ENCODE measurements around the gene STXBP2.
A peak's percentile ranks its signal among the peaks of the same experiment; 100 is the strongest.

STXBP2 gene

DNA sequence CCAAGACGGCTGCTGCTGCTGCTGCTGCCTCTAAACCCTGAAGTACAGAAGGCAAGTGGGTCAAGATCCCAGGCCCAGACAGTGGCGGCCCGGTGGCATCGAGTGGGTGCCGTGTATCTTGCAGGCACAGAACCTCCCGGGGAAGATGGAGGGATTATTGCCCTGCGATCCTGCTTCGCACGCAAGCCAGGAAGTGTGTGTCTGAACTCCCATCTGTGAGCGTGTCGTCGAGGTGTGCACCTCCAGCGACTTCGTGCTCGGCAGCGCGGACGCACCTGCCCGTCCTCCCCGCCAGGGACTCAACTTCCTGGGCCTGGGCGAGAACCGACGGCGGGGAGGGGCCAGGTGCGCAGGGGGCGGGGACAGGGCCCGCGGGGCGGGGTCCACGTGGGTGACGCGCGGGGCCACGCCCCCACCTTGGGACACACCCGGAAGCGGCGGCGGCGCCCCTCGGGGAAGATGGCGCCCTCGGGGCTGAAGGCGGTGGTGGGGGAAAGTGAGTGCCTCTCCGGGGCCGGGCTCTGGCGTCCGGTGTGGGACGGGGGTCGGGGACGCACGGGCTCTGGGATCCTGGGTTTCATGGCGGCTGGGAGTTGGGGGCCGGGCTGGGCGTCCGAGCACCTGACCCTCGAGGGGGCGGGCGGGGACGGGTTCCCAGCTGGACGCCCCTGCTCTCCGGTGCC, at the start of gene STXBP2:
TSS of gene STXBP2 (plus strand) at position 420 of the 683 bp plus-strand sequence. CDS start at position 460, 40 bp downstream.
- peak within 1 kb of the TSS; percentile 32 for H3K27ac ChIP-seq (ENCODE audit: low read length)
- peak within 1 kb of the TSS; percentile 87 for H2AFZ ChIP-seq (ENCODE audit: low read depth, low read length)
- H3K9ac ChIP-seq (ENCODE audit: low read length) = peak within 1 kb of the TSS; percentile 87
- peaks cover 13% of the 10 kb centered on the region for H3K4me1 ChIP-seq (ENCODE audit: low read length)
- H3K36me3 ChIP-seq (replicated peaks; ENCODE audit: low read depth, low read length) = peaks cover 19% of the 10 kb centered on the region
- peak within 1 kb of the TSS; percentile 92 for H3K4me2 ChIP-seq (ENCODE audit: low read length)
- H3K4me3 ChIP-seq (ENCODE audit: low read length) = peak within 1 kb of the TSS; percentile 92
- no peak for TF ChIP-seq CTCF (IDR thresholded peaks at IDR 0.05; ENCODE audit: low read depth, low read length)
- TF ChIP-seq EZH2phosphoT487 (IDR thresholded peaks at IDR 0.05; ENCODE audit: low read depth) = no peak
- H3K27me3 ChIP-seq (ENCODE audit: low read depth, low read length) = no peaks in the 10 kb centered on the region
- no peaks in the 10 kb centered on the region for H3K9me3 ChIP-seq (ENCODE audit: insufficient read depth, low read length)
- H4K20me1 ChIP-seq (ENCODE audit: insufficient read depth, low read length) = peaks cover 7% of the 10 kb centered on the region; the same call in 1 of the 2 replicates
- peaks cover 38% of the 10 kb centered on the region for H3K79me2 ChIP-seq (ENCODE audit: low read length)

DNA sequence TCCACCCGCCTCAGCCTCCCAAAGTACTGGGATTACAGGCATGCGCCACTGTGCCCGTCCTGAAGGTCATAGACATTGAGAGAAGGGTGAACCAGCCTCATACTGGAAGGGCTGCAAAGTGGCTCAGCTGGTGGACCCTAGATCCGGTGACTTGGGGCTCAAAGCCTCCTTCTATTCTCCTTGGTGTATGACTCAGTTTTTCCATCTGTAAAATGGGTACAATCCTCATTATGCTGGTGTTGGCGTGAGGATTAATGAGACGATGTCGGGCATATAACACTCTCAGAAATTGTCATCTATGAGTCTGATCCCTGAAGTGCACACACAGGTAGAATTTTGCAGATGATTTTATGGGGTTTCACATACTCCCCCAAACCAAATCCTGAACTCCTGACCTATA, 47.1 kb upstream of the STXBP2 start:
- H3K79me2 ChIP-seq (ENCODE audit: low read length) = no peaks in the 10 kb centered on the region
- H3K27ac ChIP-seq (ENCODE audit: low read length) = no peak overlapping the region
- no peaks in the 10 kb centered on the region for H3K27me3 ChIP-seq (ENCODE audit: low read depth, low read length)
- no peaks in the 10 kb centered on the region for H3K9me3 ChIP-seq (ENCODE audit: insufficient read depth, low read length)
- no peaks in the 10 kb centered on the region for H3K4me1 ChIP-seq (ENCODE audit: low read length)
- no peak overlapping the region for H3K4me3 ChIP-seq (ENCODE audit: low read length)
- no peak overlapping the region for H3K9ac ChIP-seq (ENCODE audit: low read length)
- no peaks in the 10 kb centered on the region for H3K36me3 ChIP-seq (replicated peaks; ENCODE audit: low read depth, low read length)
- TF ChIP-seq CTCF (IDR thresholded peaks at IDR 0.05; ENCODE audit: low read depth, low read length) (no peak), EZH2phosphoT487 (IDR thresholded peaks at IDR 0.05; ENCODE audit: low read depth) (no peak)
- H3K4me2 ChIP-seq (ENCODE audit: low read length) = no peak overlapping the region
- no peak overlapping the region for H2AFZ ChIP-seq (ENCODE audit: low read depth, low read length)
- H4K20me1 ChIP-seq (ENCODE audit: insufficient read depth, low read length) = no peaks in the 10 kb centered on the region

- Histone ChIP-seq H3K4me1 (ENCODE audit: low read length) (no peaks in the 10 kb centered on the region), H3K4me2 (ENCODE audit: low read length) (no peak overlapping the region)
Observed at GRCh38 chr19:7590256-7590655, 46.7 kb upstream of the STXBP2 start.

More at GRCh38 chr19:7590256-7590655, 46.7 kb upstream of the STXBP2 start:
- Histone ChIP-seq H3K79me2 (ENCODE audit: low read length) (no peaks in the 10 kb centered on the region), H4K20me1 (ENCODE audit: insufficient read depth, low read length) (no peaks in the 10 kb centered on the region), H3K27me3 (ENCODE audit: low read depth, low read length) (peaks cover 2% of the 10 kb centered on the region), H3K36me3 (replicated peaks; ENCODE audit: low read depth, low read length) (no peaks in the 10 kb centered on the region), H3K4me3 (ENCODE audit: low read length) (no peak overlapping the region), H3K9ac (ENCODE audit: low read length) (no peak overlapping the region), H2AFZ (ENCODE audit: low read depth, low read length) (no peak overlapping the region), H3K27ac (ENCODE audit: low read length) (no peak overlapping the region), H3K9me3 (ENCODE audit: insufficient read depth, low read length) (no peaks in the 10 kb centered on the region)
- TF ChIP-seq EZH2phosphoT487 (IDR thresholded peaks at IDR 0.05; ENCODE audit: low read depth) (no peak), CTCF (IDR thresholded peaks at IDR 0.05; ENCODE audit: low read depth, low read length) (no peak)
